Fibroblast of skin of back (primary cell): ENCODE results near the gene DECR2. TPM values are rescaled to one million over a fixed set of nuclear protein-coding genes. Genes with fewer than 3 reads are reported as not detected.
"Not testable (repeated sequence)": the region's sequence is repeated elsewhere in the genome, so short reads cannot be mapped to it uniquely, and the experiment has no call there.

Experiments used
- DNase-seq: peaks from one replicate; pipeline ENCODE4 v3.0.0-alpha.2; 2013
- polyA plus RNA-seq, 2 experiments: library from polyadenylated mRNA; unstranded; fragments of 120-200 nt; gene quantifications; one replicate each; pipeline ENCODE4 v1.2.1, GENCODE V29; 2013; ENCODE audit not compliant: insufficient read length in 2 of 2

Gene DECR2, protein sequence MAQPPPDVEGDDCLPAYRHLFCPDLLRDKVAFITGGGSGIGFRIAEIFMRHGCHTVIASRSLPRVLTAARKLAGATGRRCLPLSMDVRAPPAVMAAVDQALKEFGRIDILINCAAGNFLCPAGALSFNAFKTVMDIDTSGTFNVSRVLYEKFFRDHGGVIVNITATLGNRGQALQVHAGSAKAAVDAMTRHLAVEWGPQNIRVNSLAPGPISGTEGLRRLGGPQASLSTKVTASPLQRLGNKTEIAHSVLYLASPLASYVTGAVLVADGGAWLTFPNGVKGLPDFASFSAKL
- 13.6 TPM for polyA plus RNA-seq (2013, experiment 1 of 2; ENCODE audit: insufficient read length)
- 12.4 TPM for polyA plus RNA-seq (2013, experiment 2 of 2; ENCODE audit: insufficient read length)

DNA sequence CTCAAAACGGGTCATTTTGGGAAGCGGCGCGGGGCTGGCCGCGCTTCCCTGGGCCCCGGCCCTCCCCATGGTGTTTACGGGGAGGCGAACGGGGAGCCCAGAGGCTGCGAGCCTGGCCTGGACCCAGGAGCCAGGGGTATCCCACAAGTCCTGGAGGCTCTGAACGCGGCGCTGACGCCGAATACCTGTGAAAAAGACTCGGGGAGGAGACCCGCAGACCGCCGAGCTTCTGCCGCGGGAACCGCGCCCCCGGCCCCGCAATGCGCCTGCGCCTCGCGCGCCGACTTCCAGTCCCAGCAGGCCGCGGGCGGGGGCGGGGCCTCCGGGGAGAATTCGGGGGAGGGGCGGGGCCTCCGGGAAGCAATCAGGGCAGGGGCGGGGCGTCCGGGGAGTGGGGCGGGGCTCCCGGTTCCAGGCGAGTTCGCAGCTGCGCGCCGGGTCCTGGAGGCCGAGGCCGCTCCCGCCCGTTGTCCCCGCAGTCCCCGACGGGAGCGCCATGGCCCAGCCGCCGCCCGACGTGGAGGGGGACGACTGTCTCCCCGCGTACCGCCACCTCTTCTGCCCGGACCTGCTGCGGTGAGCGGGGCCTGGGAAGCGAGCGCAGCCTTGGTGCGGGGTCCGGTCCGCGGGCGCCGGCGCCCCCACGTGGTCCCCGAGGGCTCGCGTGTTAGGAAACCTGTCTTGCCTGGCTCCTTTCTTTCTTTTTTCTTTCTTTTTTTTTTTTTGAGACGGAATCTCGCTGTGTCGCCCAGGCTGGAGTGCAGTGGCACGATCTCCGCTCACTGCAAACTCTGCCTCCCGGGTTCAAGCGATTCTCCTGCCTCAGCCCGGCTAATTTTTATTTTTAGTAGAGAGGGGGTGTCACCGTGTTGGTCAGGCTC lies at the start of gene DECR2:
TSS of gene DECR2 (plus strand) at position 418 of the 881 bp plus-strand sequence. CDS start at position 497, 79 bp downstream.
- peak; percentile 84 for DNase-seq

DNA sequence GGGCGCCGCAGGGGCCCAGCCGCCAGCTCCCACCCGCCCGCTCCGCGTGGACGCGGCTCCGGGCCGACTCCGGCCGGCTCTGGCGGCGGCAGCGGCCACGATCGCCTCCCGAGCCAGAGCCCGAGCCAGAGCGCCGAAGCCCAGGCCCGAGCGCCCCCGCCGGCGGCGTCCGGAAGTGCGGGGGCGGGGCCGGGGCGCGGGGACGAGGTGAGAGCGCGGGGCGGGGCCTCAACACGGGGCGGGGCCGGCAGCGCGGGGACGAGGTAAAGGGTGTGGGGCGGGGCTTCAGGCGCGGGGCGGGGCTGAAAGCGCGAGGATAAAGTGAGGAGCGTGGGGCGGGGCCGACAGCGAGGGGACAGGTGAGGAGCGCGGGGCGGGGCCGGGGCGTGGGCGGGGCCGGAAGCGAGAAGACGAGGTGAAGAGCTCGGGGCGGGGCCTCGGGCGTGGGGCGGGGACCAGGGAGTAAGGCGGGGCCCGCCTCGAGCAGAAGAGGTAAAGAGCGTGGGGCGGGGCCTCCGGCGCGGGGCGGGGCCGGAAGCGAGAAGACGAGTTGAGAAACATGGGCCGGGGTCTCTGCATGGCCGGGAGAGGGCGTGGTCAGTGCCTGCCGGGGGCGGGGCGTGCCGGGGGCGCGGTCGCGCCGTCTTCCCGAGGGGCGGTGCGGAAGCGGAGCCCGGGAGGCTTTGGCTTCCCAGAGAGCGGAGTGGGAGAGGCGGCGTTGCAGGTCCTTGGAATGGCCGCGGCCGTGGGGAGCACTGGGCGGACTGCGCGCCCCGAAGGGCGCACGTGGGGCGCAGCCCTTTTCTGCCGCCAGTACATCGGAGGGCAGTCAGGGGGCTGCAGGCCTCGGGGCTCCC lies 48.9 kb upstream of the DECR2 start, which contains the start of gene AXIN1:
TSS of gene AXIN1 (minus strand) at position 177 of the 857 bp plus-strand sequence. CDS start 5,698 bp downstream, outside the sequence.
- DNase-seq = peak; percentile 92

GRCh38 chr16:353404-354290 lies 48.0 kb upstream of the DECR2 start:
- DNase-seq = no peak

DNA sequence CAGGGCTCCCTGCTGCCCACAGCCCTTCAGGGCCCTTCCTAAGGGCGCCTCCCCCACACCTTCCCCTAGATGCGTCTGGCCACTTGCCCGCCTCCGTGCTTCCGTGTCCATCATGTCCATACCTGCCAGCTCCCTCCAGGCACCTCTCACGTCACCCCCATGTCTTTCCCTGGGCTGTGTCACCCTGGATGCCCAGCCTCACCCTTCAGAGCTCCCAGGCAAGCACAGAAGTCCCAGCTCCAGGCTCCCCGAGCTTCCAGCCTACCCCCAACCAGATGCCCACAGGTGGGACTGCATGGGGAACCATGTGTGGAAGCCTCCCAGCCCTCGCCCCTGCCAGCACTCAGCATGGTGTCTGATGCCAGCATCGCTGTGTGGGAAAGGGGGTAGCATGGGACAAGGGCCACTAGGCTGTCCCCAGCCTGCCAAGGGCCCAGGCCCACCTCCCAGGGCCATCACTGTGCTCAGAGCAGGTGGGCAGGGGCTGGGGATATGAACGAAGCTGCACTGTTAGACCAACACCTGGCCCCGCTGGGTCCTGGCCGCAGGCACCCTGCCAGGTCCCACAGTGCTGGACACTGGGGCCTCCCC lies 47.3 kb upstream of the DECR2 start:
- DNase-seq = no peak

GRCh38 chr16:354971-355461 lies 46.7 kb upstream of the DECR2 start:
- no peak for DNase-seq

- no peak for DNase-seq
Observed at GRCh38 chr16:356741-357140, 44.9 kb upstream of the DECR2 start.

DNA sequence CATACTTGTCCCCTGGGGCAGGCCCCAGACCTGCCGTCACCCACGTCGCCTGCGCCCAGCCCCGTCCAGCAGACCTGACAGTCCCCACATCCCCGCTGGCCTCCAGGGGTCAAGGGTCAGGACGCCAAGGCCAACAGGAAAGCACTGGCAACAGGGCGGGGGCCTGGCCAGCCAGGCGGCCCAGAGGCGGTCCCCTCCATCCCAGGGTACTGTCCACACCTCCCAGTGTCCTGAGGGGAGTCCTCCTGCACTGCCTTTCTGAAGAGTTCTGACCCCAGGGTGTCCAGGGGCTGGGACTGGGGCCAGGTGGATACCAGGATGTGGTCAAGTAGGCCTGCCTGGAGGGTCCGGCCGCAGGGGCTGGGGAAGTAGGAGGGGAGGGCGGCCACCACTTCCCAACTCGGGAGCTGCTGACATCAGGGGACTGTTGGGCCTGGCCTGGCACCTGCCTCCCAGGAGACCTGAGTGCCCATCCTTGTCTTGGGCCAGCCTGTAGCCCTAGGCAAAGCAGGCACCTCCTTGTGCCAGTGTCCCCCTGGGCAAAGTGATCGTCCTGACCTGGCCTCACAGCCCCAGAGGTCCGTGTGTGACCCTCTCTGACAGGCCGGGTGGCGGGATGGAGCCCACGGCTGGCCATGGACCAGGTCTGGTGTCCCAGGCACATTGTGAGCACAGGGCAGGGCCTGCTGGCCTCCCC lies 42.5 kb upstream of the DECR2 start:
- no peak for DNase-seq

DNA sequence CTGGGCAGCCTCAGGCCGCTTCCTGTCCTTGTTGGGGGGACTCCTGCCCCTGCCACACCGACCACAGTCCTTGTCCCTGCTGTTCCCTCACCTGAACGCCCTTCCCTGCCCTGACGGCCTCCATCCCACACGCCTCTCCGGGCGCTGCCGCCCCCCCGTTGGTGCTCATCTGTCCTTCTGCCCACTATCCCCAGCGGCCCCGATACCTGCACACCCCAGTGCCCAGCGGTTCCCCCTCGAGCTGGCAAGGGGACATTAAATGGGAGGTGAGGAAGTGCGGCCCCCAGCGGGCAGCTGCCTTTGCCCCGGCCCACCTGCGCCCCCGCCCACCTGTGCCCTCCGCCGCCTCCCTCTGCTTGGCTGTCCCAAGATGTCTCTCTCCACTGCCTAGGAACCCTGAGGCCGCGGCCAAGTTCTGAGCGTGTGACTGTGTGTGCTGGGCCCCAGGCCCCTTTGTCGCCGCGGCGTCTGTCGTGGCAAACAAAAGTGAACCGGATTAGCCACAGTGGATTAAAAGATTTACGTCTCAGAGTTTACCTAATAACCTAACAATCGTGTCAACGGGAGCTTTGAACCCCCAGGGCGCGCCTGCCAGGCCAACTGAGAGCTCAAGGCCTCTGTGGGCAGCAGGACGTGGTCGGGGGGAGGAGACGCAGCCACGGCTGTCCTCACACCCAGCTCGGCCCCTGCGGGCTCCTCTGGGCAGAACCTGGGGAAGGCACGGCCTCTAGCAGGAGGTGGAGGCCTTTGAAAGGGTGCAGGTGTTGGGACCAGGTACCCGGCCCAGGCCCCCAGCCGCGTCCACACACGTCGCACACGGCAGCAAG lies 41.6 kb upstream of the DECR2 start:
- DNase-seq = no peak

DNA sequence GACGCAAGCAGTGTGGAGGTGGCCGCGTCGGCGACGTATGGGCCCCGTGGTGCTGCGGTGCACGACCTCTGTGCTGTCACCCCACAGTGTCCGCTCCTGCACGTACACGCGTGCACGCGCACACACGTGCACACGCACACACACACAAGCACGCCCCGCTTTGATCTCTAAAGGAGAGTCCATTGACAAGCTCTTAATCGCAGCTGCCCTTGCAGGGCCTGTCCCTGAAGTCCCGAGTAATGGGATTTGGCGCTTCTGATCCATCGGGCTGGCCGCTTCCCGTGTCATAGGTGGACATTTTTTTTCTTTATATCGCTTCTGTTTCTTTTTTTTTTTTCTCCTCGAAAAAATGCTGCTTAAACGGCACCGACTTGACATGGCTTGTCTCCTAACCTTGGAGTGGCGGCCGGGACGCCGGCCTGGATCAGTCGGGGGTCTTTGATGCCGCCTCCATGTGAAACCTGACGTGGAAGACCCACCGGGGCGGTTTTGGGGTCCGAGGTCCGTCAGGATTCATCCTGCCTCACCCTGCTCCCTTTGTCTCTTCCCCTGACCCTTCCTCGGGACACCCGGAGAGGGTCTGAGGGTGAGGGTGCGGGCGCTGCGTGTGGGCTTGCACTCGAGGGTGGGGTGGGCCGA lies 40.9 kb upstream of the DECR2 start:
- DNase-seq = no peak

DNA sequence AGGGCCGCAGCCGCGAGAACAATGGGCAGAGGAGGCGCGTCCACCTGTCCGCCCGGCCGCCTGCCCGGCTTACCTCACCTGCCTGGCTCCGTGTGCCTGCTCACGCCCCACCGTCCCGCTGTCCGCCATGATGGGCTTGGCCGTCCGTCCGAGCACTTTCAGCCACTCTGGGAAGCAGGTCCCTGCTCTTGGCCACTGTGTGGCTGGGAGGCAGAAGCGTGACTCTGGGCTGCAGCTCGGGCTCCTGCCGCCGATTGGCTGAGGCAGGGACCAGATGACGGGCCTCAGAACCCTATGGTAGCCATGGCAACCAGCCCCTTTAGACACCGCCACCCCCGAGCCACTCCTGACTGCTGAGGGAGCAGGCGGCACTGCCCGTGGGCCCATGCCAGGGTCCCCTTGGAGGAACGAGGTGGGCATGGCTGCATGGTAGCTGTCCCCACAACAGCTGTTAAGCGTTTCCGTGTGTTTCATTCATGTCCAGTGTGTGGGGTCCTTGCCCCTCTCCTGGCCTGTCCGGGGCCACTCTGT lies 40.3 kb upstream of the DECR2 start:
- no peak for DNase-seq

DNA sequence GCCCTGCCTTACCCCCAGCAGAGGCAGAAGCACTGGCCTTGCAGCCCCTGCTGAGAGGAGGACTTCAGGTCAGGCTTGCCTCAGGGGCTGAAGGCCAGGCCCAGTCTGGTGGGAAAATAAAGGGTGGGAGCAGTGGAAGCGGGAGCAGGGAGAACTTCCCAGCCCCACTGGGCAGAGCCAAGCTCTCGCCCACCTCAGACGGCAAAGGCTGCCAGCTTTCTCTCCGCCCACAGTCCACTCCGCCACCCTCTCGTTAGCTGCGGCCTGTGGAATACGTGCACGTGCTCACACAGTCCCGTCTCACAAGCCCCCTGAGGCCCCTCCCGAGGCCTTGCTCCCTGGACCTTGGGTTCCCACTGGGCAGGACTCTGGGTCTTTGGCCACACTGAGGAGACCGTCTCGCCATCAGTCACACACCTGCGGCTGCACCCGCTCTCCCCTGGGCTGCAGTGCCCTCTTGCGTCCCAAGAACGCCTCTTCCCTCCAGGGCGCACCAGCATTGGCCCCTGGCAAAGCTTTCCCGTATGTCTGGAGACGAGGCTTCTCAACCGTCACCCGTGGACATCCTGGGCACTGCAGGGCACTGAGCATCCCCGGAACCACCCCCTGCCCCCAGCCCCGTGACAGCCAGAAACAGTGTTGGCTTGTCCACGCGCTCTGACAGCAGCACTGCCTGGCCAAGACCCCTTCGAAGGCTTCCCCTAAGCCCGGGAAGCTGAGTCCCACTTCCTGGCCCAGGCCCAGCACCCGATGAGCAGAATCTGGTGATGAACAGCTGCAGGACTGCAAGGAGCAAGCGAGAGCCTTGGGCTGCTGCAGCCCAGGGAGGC lies 39.6 kb upstream of the DECR2 start:
- peak; percentile 66 for DNase-seq

DNA sequence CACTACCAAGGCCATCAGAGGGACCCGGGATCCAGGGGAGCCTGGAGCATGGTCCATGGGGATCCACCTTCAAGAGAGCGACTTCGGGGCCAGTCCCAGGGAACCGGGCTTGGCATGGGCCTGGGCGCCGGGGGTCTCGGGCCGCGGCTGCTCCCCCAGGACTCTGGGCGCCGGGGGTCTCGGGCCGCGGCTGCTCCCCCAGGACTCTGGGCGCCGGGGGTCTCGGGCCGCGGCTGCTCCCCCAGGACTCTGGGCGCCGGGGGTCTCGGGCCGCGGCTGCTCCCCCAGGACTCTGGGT lies 39.0 kb upstream of the DECR2 start:
- DNase-seq = not testable (repeated sequence)

GRCh38 chr16:363110-363765 lies 38.4 kb upstream of the DECR2 start:
- no peak for DNase-seq

- DNase-seq = no peak
Observed at GRCh38 chr16:363766-364490, 37.8 kb upstream of the DECR2 start.

DNA sequence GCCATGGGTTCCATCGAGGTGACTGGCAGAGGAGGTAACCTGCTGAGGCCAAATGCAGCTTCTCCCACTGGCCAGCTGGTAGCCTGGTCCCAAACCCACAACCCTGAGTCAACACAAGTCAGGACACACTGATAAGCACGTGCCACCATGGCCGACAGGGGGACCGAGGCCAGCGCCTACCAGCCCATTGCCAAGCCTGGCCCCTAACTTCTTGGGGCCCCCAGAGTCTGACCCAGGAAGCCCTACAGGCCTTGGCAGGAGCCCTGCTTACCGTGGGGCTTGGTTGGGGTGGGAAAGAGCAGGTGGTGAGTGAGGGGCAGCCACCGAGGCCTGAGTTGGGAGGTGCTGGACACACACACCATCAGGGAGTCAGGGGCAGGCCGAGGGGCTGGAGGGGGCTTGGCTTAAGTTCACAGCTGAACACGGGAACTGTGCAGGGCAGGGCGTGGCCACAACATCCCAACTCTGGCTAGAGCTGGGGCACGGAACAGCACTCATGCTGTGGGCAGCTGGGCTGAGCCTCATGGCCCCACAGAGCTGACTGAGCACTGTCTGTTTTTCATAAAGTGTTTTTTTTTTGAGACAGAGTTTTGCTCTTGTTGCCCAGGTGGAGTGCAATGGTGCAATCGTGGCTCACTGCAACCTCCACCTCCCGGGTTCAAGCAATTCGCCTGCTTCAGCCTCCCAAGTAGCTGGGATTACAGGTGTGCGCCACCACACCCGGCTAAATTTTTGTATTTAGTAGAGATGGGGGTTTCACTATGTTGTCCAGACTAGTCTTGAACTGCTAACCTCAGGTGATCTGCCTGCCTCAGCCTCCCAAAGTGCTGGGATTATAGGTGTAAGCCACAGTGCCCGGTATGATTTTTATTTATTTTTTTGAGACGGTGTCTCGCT lies 36.8 kb upstream of the DECR2 start:
- no peak for DNase-seq
